ENCODE measurements around the gene KCP. TPM values are rescaled to one million over a fixed set of nuclear protein-coding genes. Genes with fewer than 3 reads are reported as not detected.

The KCP gene
- total and polyA plus RNA-seq, 2 of the 13 experiments (the other 11 are each of a cell fraction or from before 2014, with no cell fraction given): 0.37 to 1.0 TPM

- TF ChIP-seq TRIM24 (CRISPR knock-in tag; IDR thresholded peaks at IDR 0.05): no peak
- TF ChIP-seq, protein P1, sequence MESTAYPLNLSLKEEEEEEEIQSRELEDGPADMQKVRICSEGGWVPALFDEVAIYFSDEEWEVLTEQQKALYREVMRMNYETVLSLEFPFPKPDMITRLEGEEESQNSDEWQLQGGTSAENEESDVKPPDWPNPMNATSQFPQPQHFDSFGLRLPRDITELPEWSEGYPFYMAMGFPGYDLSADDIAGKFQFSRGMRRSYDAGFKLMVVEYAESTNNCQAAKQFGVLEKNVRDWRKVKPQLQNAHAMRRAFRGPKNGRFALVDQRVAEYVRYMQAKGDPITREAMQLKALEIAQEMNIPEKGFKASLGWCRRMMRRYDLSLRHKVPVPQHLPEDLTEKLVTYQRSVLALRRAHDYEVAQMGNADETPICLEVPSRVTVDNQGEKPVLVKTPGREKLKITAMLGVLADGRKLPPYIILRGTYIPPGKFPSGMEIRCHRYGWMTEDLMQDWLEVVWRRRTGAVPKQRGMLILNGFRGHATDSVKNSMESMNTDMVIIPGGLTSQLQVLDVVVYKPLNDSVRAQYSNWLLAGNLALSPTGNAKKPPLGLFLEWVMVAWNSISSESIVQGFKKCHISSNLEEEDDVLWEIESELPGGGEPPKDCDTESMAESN (CRISPR knock-in tag; conservative IDR thresholded peaks at IDR 0.05): 0 out of 2 replicates have a peak, but pooled peaks have one; percentile 30
- TF ChIP-seq TCF7 (IDR thresholded peaks at IDR 0.05; ENCODE audit: low read depth): no peak
- TF ChIP-seq E2F1 (CRISPR knock-in tag; IDR thresholded peaks at IDR 0.05): no peak
- no peak for TF ChIP-seq LCORL (IDR thresholded peaks at IDR 0.05)
- no peak for TF ChIP-seq LCORL (CRISPR knock-in tag; IDR thresholded peaks at IDR 0.05)
- TF ChIP-seq ZKSCAN1 (IDR thresholded peaks at IDR 0.05; ENCODE audit: low read length): no peak
- TF ChIP-seq, protein P2, sequence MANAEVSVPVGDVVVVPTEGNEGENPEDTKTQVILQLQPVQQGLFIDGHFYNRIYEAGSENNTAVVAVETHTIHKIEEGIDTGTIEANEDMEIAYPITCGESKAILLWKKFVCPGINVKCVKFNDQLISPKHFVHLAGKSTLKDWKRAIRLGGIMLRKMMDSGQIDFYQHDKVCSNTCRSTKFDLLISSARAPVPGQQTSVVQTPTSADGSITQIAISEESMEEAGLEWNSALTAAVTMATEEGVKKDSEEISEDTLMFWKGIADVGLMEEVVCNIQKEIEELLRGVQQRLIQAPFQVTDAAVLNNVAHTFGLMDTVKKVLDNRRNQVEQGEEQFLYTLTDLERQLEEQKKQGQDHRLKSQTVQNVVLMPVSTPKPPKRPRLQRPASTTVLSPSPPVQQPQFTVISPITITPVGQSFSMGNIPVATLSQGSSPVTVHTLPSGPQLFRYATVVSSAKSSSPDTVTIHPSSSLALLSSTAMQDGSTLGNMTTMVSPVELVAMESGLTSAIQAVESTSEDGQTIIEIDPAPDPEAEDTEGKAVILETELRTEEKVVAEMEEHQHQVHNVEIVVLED (CRISPR knock-in tag; IDR thresholded peaks at IDR 0.05; ENCODE audit: borderline replicate concordance): no peak
- TF ChIP-seq, protein P3, sequence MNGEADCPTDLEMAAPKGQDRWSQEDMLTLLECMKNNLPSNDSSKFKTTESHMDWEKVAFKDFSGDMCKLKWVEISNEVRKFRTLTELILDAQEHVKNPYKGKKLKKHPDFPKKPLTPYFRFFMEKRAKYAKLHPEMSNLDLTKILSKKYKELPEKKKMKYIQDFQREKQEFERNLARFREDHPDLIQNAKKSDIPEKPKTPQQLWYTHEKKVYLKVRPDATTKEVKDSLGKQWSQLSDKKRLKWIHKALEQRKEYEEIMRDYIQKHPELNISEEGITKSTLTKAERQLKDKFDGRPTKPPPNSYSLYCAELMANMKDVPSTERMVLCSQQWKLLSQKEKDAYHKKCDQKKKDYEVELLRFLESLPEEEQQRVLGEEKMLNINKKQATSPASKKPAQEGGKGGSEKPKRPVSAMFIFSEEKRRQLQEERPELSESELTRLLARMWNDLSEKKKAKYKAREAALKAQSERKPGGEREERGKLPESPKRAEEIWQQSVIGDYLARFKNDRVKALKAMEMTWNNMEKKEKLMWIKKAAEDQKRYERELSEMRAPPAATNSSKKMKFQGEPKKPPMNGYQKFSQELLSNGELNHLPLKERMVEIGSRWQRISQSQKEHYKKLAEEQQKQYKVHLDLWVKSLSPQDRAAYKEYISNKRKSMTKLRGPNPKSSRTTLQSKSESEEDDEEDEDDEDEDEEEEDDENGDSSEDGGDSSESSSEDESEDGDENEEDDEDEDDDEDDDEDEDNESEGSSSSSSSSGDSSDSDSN (CRISPR knock-in tag; IDR thresholded peaks at IDR 0.05): peak; percentile 79
- TF ChIP-seq ZBED4 (CRISPR knock-in tag; IDR thresholded peaks at IDR 0.05; ENCODE audit: borderline replicate concordance): 0 out of 2 replicates have a peak, but pooled peaks have one; percentile 35
- TF ChIP-seq SIN3B (IDR thresholded peaks at IDR 0.05; ENCODE audit: low read length): no peak
- no peak for TF ChIP-seq AGO2 (optimal IDR thresholded peaks at IDR 0.05; ENCODE audit: low read depth, low read length)
- no peak for TF ChIP-seq ZNF280B (CRISPR knock-in tag; IDR thresholded peaks at IDR 0.05; ENCODE audit: borderline replicate concordance)
- no peak for TF ChIP-seq GATAD1 (CRISPR knock-in tag; IDR thresholded peaks at IDR 0.05)
- no peak for TF ChIP-seq DNMT1 (CRISPR knock-in tag; IDR thresholded peaks at IDR 0.05)
- TF ChIP-seq FOXK1 (CRISPR knock-in tag; IDR thresholded peaks at IDR 0.05; ENCODE audit: borderline replicate concordance, low read depth): no peak
- TF ChIP-seq BRCA1 (CRISPR knock-in tag; IDR thresholded peaks at IDR 0.05): no peak
Measured at GRCh38 chr7:128827248-128827958, 83.1 kb downstream of the KCP start (continued).
